Keratinocyte (primary cell): ENCODE data around the gene CREG2.

Experiments
- EZH2 ChIP-seq: IDR thresholded peaks from one replicate; pipeline ENCODE4 v1.6.1; 2012; ENCODE audit warnings: inconsistent platforms, mild to moderate bottlenecking, low read length, moderate library complexity
- TF ChIP-seq, protein P1 (sequence below), 3 experiments: IDR thresholded peaks in 1 of 3; conservative IDR thresholded peaks in 1 of 3; optimal IDR thresholded peaks in 1 of 3; 2 replicates in 2 of 3; 3 replicates in 1 of 3; pipeline versions ENCODE3 to v1.5.1; 2011; ENCODE audit warnings: low read length in 3 of 3, mild to moderate bottlenecking in 3 of 3, moderate library complexity in 2 of 3, control low read depth in 1 of 3, inconsistent platforms in 1 of 3; ENCODE audit not compliant: insufficient read depth in 2 of 3; ENCODE audit errors: extremely low read depth in 1 of 3

DNA sequence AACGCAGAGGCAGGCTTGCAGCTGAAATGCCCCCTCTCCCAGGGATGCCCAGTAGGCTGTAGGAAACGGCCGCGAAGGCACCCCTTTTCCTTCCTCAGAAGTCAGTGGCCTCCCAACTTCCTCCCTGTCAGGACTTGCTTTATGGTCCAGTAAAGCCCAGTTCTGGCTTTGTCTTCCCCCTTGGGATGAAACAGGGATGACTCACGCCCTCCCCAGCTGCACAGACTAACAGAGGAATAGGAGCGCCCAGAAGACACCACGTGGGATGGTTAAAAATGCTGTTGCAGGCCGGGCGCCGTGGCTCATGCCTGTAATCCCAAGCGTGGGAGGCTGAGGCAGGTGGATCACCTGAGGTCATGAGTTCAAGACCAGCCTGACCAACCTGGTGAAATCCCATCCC, 6.9 kb downstream of the CREG2 start:
- TF ChIP-seq, protein P1, sequence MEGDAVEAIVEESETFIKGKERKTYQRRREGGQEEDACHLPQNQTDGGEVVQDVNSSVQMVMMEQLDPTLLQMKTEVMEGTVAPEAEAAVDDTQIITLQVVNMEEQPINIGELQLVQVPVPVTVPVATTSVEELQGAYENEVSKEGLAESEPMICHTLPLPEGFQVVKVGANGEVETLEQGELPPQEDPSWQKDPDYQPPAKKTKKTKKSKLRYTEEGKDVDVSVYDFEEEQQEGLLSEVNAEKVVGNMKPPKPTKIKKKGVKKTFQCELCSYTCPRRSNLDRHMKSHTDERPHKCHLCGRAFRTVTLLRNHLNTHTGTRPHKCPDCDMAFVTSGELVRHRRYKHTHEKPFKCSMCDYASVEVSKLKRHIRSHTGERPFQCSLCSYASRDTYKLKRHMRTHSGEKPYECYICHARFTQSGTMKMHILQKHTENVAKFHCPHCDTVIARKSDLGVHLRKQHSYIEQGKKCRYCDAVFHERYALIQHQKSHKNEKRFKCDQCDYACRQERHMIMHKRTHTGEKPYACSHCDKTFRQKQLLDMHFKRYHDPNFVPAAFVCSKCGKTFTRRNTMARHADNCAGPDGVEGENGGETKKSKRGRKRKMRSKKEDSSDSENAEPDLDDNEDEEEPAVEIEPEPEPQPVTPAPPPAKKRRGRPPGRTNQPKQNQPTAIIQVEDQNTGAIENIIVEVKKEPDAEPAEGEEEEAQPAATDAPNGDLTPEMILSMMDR (optimal IDR thresholded peaks at IDR 0.05 in 1 of 3, IDR thresholded peaks at IDR 0.05 in 1 of 3, conservative IDR thresholded peaks at IDR 0.05 in 1 of 3; ENCODE audit: extremely low read depth in 1 of 3, insufficient read depth in 2 of 3, low read length in 3 of 3), result no peak
- TF ChIP-seq EZH2, result no peak
